ENCODE data around the gene HGS. TPM values are rescaled to one million over a fixed set of nuclear protein-coding genes. Genes with fewer than 3 reads are reported as not detected.

Gene HGS
- total RNA-seq, 1 experiment from 2014 or later = 187 TPM

DNA sequence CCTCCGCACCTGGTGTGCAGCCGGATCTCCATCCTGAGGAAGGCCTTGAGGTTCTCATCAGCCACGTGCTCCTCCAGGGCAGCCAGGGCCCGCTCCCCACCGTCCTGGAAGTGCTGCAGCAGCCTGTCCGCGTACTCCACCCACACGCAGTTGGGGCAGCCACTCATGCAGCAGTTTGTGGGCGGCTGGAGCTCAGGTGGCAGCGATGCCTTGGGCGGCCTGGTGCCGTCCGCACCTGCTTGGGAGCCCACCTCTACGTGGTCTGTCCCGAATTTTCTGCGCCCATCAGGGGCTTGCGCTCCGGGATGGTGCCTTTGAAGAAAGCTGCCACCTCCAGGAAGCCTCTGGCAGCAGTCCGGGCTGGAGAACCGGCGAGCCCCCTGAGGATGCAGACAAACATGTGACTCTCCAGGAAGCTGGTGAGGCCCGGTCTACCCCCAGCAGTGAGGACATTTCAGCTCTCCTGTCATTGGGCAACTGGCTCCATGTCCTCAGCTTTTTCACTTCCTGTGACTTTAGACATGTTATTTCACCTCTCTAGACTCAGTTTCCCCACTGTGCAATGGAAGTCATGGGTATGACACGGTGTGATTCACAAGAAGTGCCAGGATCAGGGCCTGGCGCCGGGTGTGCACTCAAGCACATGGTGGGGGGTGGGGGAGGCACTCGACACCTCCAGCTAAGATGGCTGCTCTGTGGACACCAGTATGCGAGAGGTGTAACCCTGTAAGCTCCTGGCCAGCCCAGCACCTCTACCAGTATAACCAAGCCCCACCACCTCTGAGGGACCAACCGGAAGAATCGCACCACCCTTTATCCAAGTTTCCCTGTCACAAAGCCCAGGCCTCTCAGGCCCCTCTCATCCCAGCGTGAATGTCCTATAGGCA lies 18.4 kb upstream of the HGS start:
- H3K27ac ChIP-seq (ENCODE audit: low read depth, low read length, poor library complexity, severe bottlenecking) = peak overlapping the region; percentile 92
- ChIA-PET CTCF (no interaction called here), POLR2A (ENCODE audit: low non-redundant PET) (no interaction called here)
- no peaks in the 10 kb centered on the region for H3K27me3 ChIP-seq (replicated peaks; ENCODE audit: insufficient read depth, low read depth, low read length, poor library complexity)
- intact Hi-C loops (cut with micrococcal nuclease; ENCODE audit: unreplicated experiment) = no loop called here
- no TSS peak for BruUV-seq (replicated peaks)
- no peaks in the 10 kb centered on the region for H3K9me3 ChIP-seq (ENCODE audit: low read depth, low read length, poor library complexity, severe bottlenecking)
- TF ChIP-seq, protein P1, sequence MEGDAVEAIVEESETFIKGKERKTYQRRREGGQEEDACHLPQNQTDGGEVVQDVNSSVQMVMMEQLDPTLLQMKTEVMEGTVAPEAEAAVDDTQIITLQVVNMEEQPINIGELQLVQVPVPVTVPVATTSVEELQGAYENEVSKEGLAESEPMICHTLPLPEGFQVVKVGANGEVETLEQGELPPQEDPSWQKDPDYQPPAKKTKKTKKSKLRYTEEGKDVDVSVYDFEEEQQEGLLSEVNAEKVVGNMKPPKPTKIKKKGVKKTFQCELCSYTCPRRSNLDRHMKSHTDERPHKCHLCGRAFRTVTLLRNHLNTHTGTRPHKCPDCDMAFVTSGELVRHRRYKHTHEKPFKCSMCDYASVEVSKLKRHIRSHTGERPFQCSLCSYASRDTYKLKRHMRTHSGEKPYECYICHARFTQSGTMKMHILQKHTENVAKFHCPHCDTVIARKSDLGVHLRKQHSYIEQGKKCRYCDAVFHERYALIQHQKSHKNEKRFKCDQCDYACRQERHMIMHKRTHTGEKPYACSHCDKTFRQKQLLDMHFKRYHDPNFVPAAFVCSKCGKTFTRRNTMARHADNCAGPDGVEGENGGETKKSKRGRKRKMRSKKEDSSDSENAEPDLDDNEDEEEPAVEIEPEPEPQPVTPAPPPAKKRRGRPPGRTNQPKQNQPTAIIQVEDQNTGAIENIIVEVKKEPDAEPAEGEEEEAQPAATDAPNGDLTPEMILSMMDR (conservative IDR thresholded peaks at IDR 0.05; ENCODE audit: low read depth, low read length) = no peak
- no peak for TF ChIP-seq EZH2 (IDR thresholded peaks at IDR 0.05; ENCODE audit: borderline replicate concordance, low read depth, low read length, poor library complexity, severe bottlenecking)
- peak overlapping the region; percentile 93 for H3K4me3 ChIP-seq (ENCODE audit: low read depth, low read length, poor library complexity, severe bottlenecking)
- peaks cover 18% of the 10 kb centered on the region for H3K4me1 ChIP-seq (ENCODE audit: insufficient read depth, low read length, poor library complexity, severe bottlenecking)
- peak; percentile 57 for DNase-seq (ENCODE audit: low spot score)
- peaks cover 31% of the 10 kb centered on the region for H3K36me3 ChIP-seq (ENCODE audit: insufficient read depth, low read length, poor library complexity, severe bottlenecking)

DNA sequence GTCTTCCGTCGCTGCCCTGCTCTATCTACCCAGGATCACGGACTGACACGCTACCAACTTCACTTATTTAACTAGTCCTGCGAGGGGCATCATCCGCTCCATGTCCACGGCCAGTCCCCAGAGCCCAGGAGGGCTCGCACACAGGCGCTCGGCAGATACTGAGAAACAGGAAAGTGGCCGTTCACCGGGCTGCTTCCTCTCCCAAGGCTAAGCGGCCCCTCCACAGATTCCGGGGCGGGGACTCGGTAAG lies 17.8 kb upstream of the HGS start:
- Histone ChIP-seq H3K36me3 (ENCODE audit: insufficient read depth, low read length, poor library complexity, severe bottlenecking) (peaks cover 37% of the 10 kb centered on the region), H3K9me3 (ENCODE audit: low read depth, low read length, poor library complexity, severe bottlenecking) (no peaks in the 10 kb centered on the region), H3K4me3 (ENCODE audit: low read depth, low read length, poor library complexity, severe bottlenecking) (peak overlapping the region; percentile 93), H3K27me3 (replicated peaks; ENCODE audit: insufficient read depth, low read depth, low read length, poor library complexity) (no peaks in the 10 kb centered on the region), H3K4me1 (ENCODE audit: insufficient read depth, low read length, poor library complexity, severe bottlenecking) (peaks cover 18% of the 10 kb centered on the region), H3K27ac (ENCODE audit: low read depth, low read length, poor library complexity, severe bottlenecking) (peak overlapping the region; percentile 92)
- POLR2A ChIA-PET (ENCODE audit: low non-redundant PET) = no interaction called here
- CTCF ChIA-PET = no interaction called here
- BruUV-seq (replicated peaks) = TSS peak; percentile 83
- TF ChIP-seq, protein P1 (conservative IDR thresholded peaks at IDR 0.05; ENCODE audit: low read depth, low read length) = no peak
- no peak for TF ChIP-seq EZH2 (IDR thresholded peaks at IDR 0.05; ENCODE audit: borderline replicate concordance, low read depth, low read length, poor library complexity, severe bottlenecking)
- intact Hi-C loops (cut with micrococcal nuclease; ENCODE audit: unreplicated experiment) = no loop called here
- peak; percentile 54 for DNase-seq (ENCODE audit: low spot score)

DNA sequence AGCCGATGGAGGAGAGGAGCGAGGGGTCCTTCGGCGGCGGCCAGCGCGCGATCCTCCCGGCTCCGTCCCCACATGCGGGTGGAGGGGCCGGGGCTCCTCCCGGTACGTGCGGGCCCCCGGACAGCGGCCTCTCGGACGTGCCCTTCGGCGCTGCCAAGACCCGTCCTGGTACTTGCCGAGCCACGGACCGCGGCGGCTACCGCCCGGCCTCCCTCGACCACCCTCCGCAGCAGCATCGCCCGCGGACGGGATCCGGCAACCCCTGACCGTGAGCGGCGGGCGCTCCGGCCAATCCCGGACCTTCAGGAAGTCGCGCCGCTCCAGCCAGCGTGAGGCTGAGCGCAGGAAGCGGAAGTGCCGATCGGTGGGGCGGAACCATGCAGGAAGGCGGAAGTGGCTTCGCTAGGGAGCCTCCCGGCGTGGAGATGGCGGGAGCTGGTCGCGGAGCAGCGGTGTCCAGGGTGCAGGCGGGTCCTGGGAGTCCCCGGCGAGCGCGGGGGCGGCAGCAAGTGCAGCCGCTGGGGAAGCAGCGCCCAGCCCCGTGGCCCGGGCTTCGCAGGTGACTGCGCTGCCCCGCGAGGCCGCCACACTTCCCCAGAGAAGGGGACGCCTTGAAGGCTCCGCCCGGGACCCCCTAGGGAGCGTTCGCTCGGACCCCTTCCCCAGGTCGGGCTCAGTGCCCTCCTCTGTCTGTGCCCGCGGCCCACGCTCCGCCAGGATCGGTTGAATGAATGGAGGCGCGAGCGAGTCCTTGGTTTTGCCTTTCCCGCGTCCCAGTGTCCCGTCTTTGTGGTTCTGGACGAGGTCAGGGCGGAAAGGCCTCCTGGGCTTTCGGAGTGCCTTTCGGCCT lies 17.2 kb upstream of the HGS start, which contains the start of the genes CCDC137 and OXLD1:
TSS of gene CCDC137 (plus strand) at position 396 of the 850 bp plus-strand sequence. CDS start at position 426, 30 bp downstream.
TSS of gene OXLD1 (minus strand) at position 264 of the 850 bp plus-strand sequence. CDS start at position 236, 28 bp downstream.
- BruUV-seq (replicated peaks) = no TSS peak
- no peak for TF ChIP-seq EZH2 (IDR thresholded peaks at IDR 0.05; ENCODE audit: borderline replicate concordance, low read depth, low read length, poor library complexity, severe bottlenecking)
- TF ChIP-seq, protein P1 (conservative IDR thresholded peaks at IDR 0.05; ENCODE audit: low read depth, low read length) = no peak
- DNase-seq (ENCODE audit: low spot score) = peak; percentile 98
- peak within 1 kb of the TSS; percentile 92 for H3K27ac ChIP-seq (ENCODE audit: low read depth, low read length, poor library complexity, severe bottlenecking)
- no peaks in the 10 kb centered on the region for H3K9me3 ChIP-seq (ENCODE audit: low read depth, low read length, poor library complexity, severe bottlenecking)
- POLR2A ChIA-PET (ENCODE audit: low non-redundant PET) = no interaction called here
- H3K4me3 ChIP-seq (ENCODE audit: low read depth, low read length, poor library complexity, severe bottlenecking) = peak within 1 kb of the TSS; percentile 93
- H3K4me1 ChIP-seq (ENCODE audit: insufficient read depth, low read length, poor library complexity, severe bottlenecking) = peaks cover 18% of the 10 kb centered on the region
- H3K27me3 ChIP-seq (replicated peaks; ENCODE audit: insufficient read depth, low read depth, low read length, poor library complexity) = no peaks in the 10 kb centered on the region
- CTCF ChIA-PET = no interaction called here
- H3K36me3 ChIP-seq (ENCODE audit: insufficient read depth, low read length, poor library complexity, severe bottlenecking) = peaks cover 42% of the 10 kb centered on the region
- intact Hi-C loops (cut with micrococcal nuclease; ENCODE audit: unreplicated experiment) = no loop called here

Measured in A673 (cell line).